NB4 (cell line): Measurements from ENCODE around the gene CDK15.
"Not testable (repeated sequence)": the region's sequence is repeated elsewhere in the genome, so short reads cannot be mapped to it uniquely, and the experiment has no call there.

Experiments
- DNase-seq: peaks from one replicate; pipeline ENCODE4 v3.0.0; 2010; ENCODE audit warnings: low read depth
- H3K4me3 ChIP-seq: one replicate; pipeline ENCODE4 v1.5.1; 2011; ENCODE audit warnings: mild to moderate bottlenecking, low read depth, low read length, moderate library complexity
- CTCF ChIP-seq: IDR thresholded peaks from one replicate; pipeline ENCODE4 v1.5.1; 2012; ENCODE audit warnings: low read depth, low read length
- MAX ChIP-seq: IDR thresholded peaks from 2 replicates; pipeline ENCODE4 v1.6.1; 2011; ENCODE audit warnings: low read depth, low read length
- MYC ChIP-seq: IDR thresholded peaks from 2 replicates; pipeline ENCODE4 v1.6.1; 2011; ENCODE audit warnings: low read depth, low read length
- POLR2A ChIP-seq: IDR thresholded peaks from 2 replicates; pipeline ENCODE4 v1.6.1; 2011; ENCODE audit warnings: mild to moderate bottlenecking; ENCODE audit not compliant: insufficient read length; ENCODE audit errors: extremely low read depth

The CDK15 gene

GRCh38 chr2:201835066-201835465 is 28.7 kb downstream of the CDK15 start:
- TF ChIP-seq POLR2A (no peak), MYC (no peak), CTCF (no peak), MAX (no peak)
- no peak overlapping the region for H3K4me3 ChIP-seq
- no peak for DNase-seq

- TF ChIP-seq MAX = no peak
- H3K4me3 ChIP-seq = no peak overlapping the region
- no peak for DNase-seq
Measured at GRCh38 chr2:201837391-201837790, 31.1 kb downstream of the CDK15 start.

GRCh38 chr2:201837824-201838431 is 31.6 kb downstream of the CDK15 start:
- no peak for TF ChIP-seq MYC
- TF ChIP-seq CTCF = no peak
- TF ChIP-seq MAX = no peak
- TF ChIP-seq POLR2A = no peak
- no peak for DNase-seq
- H3K4me3 ChIP-seq = no peak overlapping the region

GRCh38 chr2:201839727-201840126 is 33.4 kb downstream of the CDK15 start:
- H3K4me3 ChIP-seq = no peak overlapping the region
- DNase-seq = no peak
- TF ChIP-seq MYC = no peak
- no peak for TF ChIP-seq POLR2A
- no peak for TF ChIP-seq MAX
- TF ChIP-seq CTCF = no peak

GRCh38 chr2:201840726-201841125 is 34.4 kb downstream of the CDK15 start:
- TF ChIP-seq POLR2A (no peak), CTCF (no peak), MYC (no peak), MAX (no peak)
- no peak for DNase-seq
- H3K4me3 ChIP-seq = no peak overlapping the region

GRCh38 chr2:201842131-201842860 is 36.0 kb downstream of the CDK15 start:
- DNase-seq = no peak

GRCh38 chr2:201844922-201845321 is 38.6 kb downstream of the CDK15 start:
- not testable (repeated sequence) for DNase-seq, H3K4me3 ChIP-seq

More at GRCh38 chr2:201842131-201842860, 36.0 kb downstream of the CDK15 start:
- H3K4me3 ChIP-seq = no peak overlapping the region
- TF ChIP-seq POLR2A (no peak), MYC (no peak), CTCF (no peak), MAX (no peak)
